Loucy (cell line): ENCODE data around the gene RAB7B.

Source experiments
- H2AFZ ChIP-seq: fragments of 200-600 bp; sonication (generic); 2 replicates; pipeline ENCODE4 v1.6.0; 2016; ENCODE audit warnings: antibody characterized with exemption, mild to moderate bottlenecking, low read length, moderate library complexity
- H3F3A ChIP-seq: fragments of 200-600 bp; 2 replicates; pipeline ENCODE4 v1.6.0; 2016; ENCODE audit warnings: antibody characterized with exemption, low read depth, mild to moderate bottlenecking
- H3K27me3 ChIP-seq: fragments of 200-600 bp; sonication (generic); 2 replicates; pipeline ENCODE4 v1.6.1; 2014; ENCODE audit warnings: low read length, mild to moderate bottlenecking; ENCODE audit not compliant: insufficient read depth, poor library complexity, severe bottlenecking
- H3K36me3 ChIP-seq: fragments of 200-600 bp; sonication (generic); 2 replicates; pipeline ENCODE4 v1.6.1; 2016; ENCODE audit warnings: low read length; ENCODE audit not compliant: insufficient read depth
- H3K4me1 ChIP-seq: fragments of 200-600 bp; sonication (generic); 2 replicates; pipeline ENCODE4 v1.5.1; 2014; ENCODE audit warnings: low read length, mild to moderate bottlenecking; ENCODE audit not compliant: insufficient read depth, poor library complexity, severe bottlenecking
- H3K4me2 ChIP-seq: fragments of 200-600 bp; sonication (generic); 2 replicates; pipeline ENCODE4 v1.6.0; 2014; ENCODE audit warnings: antibody characterized with exemption, low read length, low read depth, mild to moderate bottlenecking; ENCODE audit not compliant: poor library complexity, severe bottlenecking
- H3K4me3 ChIP-seq: fragments of 200-600 bp; sonication (generic); 2 replicates; pipeline ENCODE4 v1.5.1; 2014; ENCODE audit warnings: low read length, mild to moderate bottlenecking, mixed read lengths; ENCODE audit not compliant: poor library complexity, severe bottlenecking
- H3K79me2 ChIP-seq: fragments of 200-600 bp; sonication (generic); 2 replicates; pipeline ENCODE4 v1.6.1; 2014; ENCODE audit warnings: low read length; ENCODE audit not compliant: insufficient read depth
- H3K9ac ChIP-seq: fragments of 200-600 bp; sonication (generic); 2 replicates; pipeline ENCODE4 v1.6.0; 2014; ENCODE audit warnings: mild to moderate bottlenecking, low read depth, low read length, moderate library complexity; ENCODE audit not compliant: poor library complexity, severe bottlenecking
- H3K9me2 ChIP-seq: fragments of 200-600 bp; sonication (generic); replicated peaks from 2 replicates; pipeline ENCODE4 v1.6.1; 2016; ENCODE audit warnings: low read depth, low read length, mixed read lengths
- H3K9me3 ChIP-seq: fragments of 200-600 bp; sonication (generic); 2 replicates; pipeline ENCODE4 v1.6.1; 2014; ENCODE audit warnings: mild to moderate bottlenecking, antibody characterized with exemption, low read length, low read depth; ENCODE audit not compliant: insufficient read depth
- H4K20me1 ChIP-seq: fragments of 200-600 bp; sonication (generic); 2 replicates; pipeline ENCODE4 v1.6.0; 2014; ENCODE audit warnings: antibody characterized with exemption, low read length, mild to moderate bottlenecking; ENCODE audit not compliant: insufficient read depth, poor library complexity, severe bottlenecking
- EZH2phosphoT487 ChIP-seq: fragments of 200-600 bp; IDR thresholded peaks from 2 replicates; pipeline ENCODE4 v1.6.1; 2018; ENCODE audit warnings: antibody characterized with exemption, mild to moderate bottlenecking, moderate library complexity, borderline replicate concordance
- TF ChIP-seq, protein P1 (sequence below): fragments of 200-600 bp; sonication (generic); conservative IDR thresholded peaks from 2 replicates; pipeline ENCODE4 v1.5.1; 2014; ENCODE audit warnings: mild to moderate bottlenecking, antibody characterized with exemption, low read length

The RAB7B gene

DNA sequence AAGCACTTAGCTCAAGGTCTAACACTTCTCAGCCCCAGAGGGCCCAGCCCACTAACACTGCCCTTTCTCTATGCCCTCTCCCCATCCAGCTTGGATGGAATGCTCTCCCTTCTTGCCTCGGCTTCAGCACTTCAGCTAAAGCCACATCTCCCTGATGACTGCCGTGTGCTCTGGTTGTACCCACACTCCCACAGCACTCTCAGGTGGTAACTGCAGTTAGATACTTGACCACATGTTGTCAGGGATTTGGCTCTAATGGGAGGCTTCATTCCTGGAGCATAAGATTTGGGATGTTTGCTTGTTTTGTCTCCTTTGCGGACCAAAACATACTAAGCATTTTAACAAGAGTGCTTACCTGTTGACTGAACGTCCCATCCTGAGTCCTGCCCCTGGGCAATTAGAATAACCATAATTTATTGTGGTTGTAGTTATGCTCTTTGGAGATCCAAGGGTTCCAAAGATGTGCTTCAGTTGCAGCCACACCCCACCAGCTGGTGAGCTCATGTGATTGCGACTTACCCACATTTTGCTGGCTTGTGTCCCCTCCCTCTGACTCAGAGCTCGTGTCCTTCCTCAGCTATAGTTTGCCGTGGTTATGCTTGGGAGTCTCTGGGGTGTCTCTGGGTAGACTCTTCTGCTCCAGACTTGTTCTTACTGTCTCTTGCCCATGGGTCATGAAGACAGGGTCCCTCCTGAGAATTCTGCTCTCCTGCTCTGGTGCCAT lies 52.2 kb downstream of the RAB7B start:
- Histone ChIP-seq H3K9me3 (no peaks in the 10 kb centered on the region), H3K4me2 (no peak overlapping the region), H2AFZ (no peak overlapping the region), H3K4me1 (no peaks in the 10 kb centered on the region), H4K20me1 (no peaks in the 10 kb centered on the region), H3K36me3 (no peaks in the 10 kb centered on the region), H3K9me2 (no peaks in the 10 kb centered on the region), H3K27me3 (no peaks in the 10 kb centered on the region), H3K4me3 (no peak overlapping the region), H3K9ac (no peak overlapping the region), H3F3A (no peaks in the 10 kb centered on the region), H3K79me2 (no peaks in the 10 kb centered on the region)
- TF ChIP-seq, protein P1, sequence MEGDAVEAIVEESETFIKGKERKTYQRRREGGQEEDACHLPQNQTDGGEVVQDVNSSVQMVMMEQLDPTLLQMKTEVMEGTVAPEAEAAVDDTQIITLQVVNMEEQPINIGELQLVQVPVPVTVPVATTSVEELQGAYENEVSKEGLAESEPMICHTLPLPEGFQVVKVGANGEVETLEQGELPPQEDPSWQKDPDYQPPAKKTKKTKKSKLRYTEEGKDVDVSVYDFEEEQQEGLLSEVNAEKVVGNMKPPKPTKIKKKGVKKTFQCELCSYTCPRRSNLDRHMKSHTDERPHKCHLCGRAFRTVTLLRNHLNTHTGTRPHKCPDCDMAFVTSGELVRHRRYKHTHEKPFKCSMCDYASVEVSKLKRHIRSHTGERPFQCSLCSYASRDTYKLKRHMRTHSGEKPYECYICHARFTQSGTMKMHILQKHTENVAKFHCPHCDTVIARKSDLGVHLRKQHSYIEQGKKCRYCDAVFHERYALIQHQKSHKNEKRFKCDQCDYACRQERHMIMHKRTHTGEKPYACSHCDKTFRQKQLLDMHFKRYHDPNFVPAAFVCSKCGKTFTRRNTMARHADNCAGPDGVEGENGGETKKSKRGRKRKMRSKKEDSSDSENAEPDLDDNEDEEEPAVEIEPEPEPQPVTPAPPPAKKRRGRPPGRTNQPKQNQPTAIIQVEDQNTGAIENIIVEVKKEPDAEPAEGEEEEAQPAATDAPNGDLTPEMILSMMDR: no peak
- no peak for TF ChIP-seq EZH2phosphoT487

DNA sequence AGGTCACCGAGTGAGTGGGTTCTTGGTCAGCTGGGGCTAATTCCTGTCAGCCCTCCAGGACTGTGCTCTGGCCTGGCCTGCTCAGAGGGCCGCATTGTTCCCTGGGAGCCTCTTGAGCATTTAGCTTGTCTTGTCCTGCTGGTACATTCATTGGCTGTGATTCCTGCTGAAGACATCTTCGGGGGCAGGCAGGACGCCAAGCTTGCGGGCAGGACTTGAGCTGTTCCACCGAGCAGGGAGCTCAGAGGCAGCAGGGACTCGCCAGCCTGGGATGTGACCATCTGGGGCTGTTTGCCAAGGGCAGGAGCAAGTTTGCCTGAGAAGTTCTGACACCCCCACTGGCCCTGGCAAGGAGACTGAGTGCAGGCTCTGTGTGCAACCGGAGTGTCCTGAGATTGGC lies 52.9 kb downstream of the RAB7B start:
- no peaks in the 10 kb centered on the region for H3K79me2 ChIP-seq
- no peaks in the 10 kb centered on the region for H3K9me3 ChIP-seq
- H4K20me1 ChIP-seq: no peaks in the 10 kb centered on the region
- no peaks in the 10 kb centered on the region for H3K4me1 ChIP-seq
- no peak overlapping the region for H3K4me3 ChIP-seq
- H3K36me3 ChIP-seq: no peaks in the 10 kb centered on the region
- no peak for TF ChIP-seq EZH2phosphoT487
- TF ChIP-seq, protein P1: no peak
- no peaks in the 10 kb centered on the region for H3F3A ChIP-seq
- H3K9me2 ChIP-seq: no peaks in the 10 kb centered on the region
- no peaks in the 10 kb centered on the region for H3K27me3 ChIP-seq
- H3K9ac ChIP-seq: no peak overlapping the region
- H3K4me2 ChIP-seq: no peak overlapping the region
- no peak overlapping the region for H2AFZ ChIP-seq

DNA sequence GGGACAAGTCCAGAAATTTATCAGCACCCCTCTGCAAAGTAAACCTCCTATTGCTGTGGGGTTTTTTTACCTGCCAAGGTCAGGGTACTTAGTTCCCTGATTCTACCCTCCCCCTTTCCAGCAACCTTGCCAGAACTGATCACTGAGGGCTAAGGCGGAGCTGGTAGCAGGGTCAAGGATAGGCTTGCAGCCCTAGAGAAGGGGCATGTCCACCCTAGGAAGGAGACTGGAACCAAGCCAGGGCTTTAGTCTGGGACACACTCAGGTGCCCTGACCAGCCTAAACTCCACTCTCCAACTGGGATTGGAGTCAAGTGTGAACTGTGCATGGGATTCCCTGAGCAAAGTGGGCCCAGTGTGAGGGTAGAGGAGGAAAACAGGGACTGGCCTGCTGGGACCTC lies 53.4 kb downstream of the RAB7B start:
- Histone ChIP-seq H3K4me2 (no peak overlapping the region), H3K9me3 (no peaks in the 10 kb centered on the region), H3K9me2 (no peaks in the 10 kb centered on the region), H3F3A (no peaks in the 10 kb centered on the region), H3K4me3 (no peak overlapping the region), H4K20me1 (no peaks in the 10 kb centered on the region), H3K79me2 (no peaks in the 10 kb centered on the region), H3K9ac (no peak overlapping the region), H3K4me1 (no peaks in the 10 kb centered on the region), H3K36me3 (no peaks in the 10 kb centered on the region), H2AFZ (no peak overlapping the region), H3K27me3 (no peaks in the 10 kb centered on the region)
- TF ChIP-seq EZH2phosphoT487: no peak
- TF ChIP-seq, protein P1: no peak
